ENCODE results near the gene ABHD17C. TPM values are rescaled to one million over a fixed set of nuclear protein-coding genes. Genes with fewer than 3 reads are reported as not detected.

ABHD17C gene
- total RNA-seq, 4 donors from 2014 or later: 0.29 to 13.6 (median 6.5) TPM

GRCh38 chr15:80703081-80703480, 8.0 kb downstream of the ABHD17C start:
- no peak for DNase-seq
- intact Hi-C loops (cut with DNase I; ENCODE audit: low total_unique reads): loop anchor here (10.0 kb wide), 1 partner anchor 248 kb away; no protein-coding TSS in a partner anchor
- Histone ChIP-seq H3K36me3 (no peaks in the 10 kb centered on the region), H3K4me1 (no peaks in the 10 kb centered on the region), H3K9me3 (no peaks in the 10 kb centered on the region), H3K27ac (no peak overlapping the region), H3K27me3 (no peaks in the 10 kb centered on the region), H3K4me3 (no peak overlapping the region)
- TF ChIP-seq POLR2A (IDR thresholded peaks at IDR 0.05) (no peak), CTCF (IDR thresholded peaks at IDR 0.05) (no peak)

- Histone ChIP-seq H3K27me3 (no peaks in the 10 kb centered on the region), H3K4me3 (no peak overlapping the region), H3K4me1 (no peaks in the 10 kb centered on the region), H3K9me3 (no peaks in the 10 kb centered on the region), H3K36me3 (no peaks in the 10 kb centered on the region), H3K27ac (no peak overlapping the region)
- TF ChIP-seq CTCF (IDR thresholded peaks at IDR 0.05) (no peak), POLR2A (IDR thresholded peaks at IDR 0.05) (no peak)
- DNase-seq: no peak
- intact Hi-C loops (cut with DNase I; ENCODE audit: low total_unique reads): loop anchor here (10.0 kb wide), 1 partner anchor 249 kb away; no protein-coding TSS in a partner anchor
Observed at GRCh38 chr15:80703965-80704364, 8.9 kb downstream of the ABHD17C start.

- no peak for DNase-seq
- Histone ChIP-seq H3K4me3 (no peak overlapping the region), H3K9me3 (no peaks in the 10 kb centered on the region), H3K36me3 (no peaks in the 10 kb centered on the region), H3K4me1 (no peaks in the 10 kb centered on the region), H3K27ac (no peak overlapping the region), H3K27me3 (no peaks in the 10 kb centered on the region)
- intact Hi-C loops (cut with DNase I; ENCODE audit: low total_unique reads): loop anchor here (10.0 kb wide), 1 partner anchor 251 kb away; no protein-coding TSS in a partner anchor
- TF ChIP-seq CTCF (IDR thresholded peaks at IDR 0.05) (no peak), POLR2A (IDR thresholded peaks at IDR 0.05) (no peak)
Observed at GRCh38 chr15:80706161-80706560, 11.1 kb downstream of the ABHD17C start.

- Histone ChIP-seq H3K27me3 (no peaks in the 10 kb centered on the region), H3K4me1 (no peaks in the 10 kb centered on the region), H3K36me3 (no peaks in the 10 kb centered on the region), H3K4me3 (no peak overlapping the region), H3K27ac (no peak overlapping the region), H3K9me3 (no peaks in the 10 kb centered on the region)
- intact Hi-C loops (cut with DNase I; ENCODE audit: low total_unique reads): loop anchor here (10.0 kb wide), 1 partner anchor 255 kb away; no protein-coding TSS in a partner anchor
- DNase-seq: no peak
- TF ChIP-seq CTCF (IDR thresholded peaks at IDR 0.05) (no peak), POLR2A (IDR thresholded peaks at IDR 0.05) (no peak)
Observed at GRCh38 chr15:80709542-80709941, 14.4 kb downstream of the ABHD17C start.

- H3K27ac ChIP-seq: no peak overlapping the region
- H3K9me3 ChIP-seq: no peaks in the 10 kb centered on the region
- TF ChIP-seq POLR2A (IDR thresholded peaks at IDR 0.05) (no peak), CTCF (IDR thresholded peaks at IDR 0.05) (no peak)
- no peak for DNase-seq
- H3K4me3 ChIP-seq: no peak overlapping the region
- intact Hi-C loops (cut with DNase I; ENCODE audit: low total_unique reads): no loop called here
- no peaks in the 10 kb centered on the region for H3K36me3 ChIP-seq
- H3K4me1 ChIP-seq: no peaks in the 10 kb centered on the region
- no peaks in the 10 kb centered on the region for H3K27me3 ChIP-seq
Observed at GRCh38 chr15:80710635-80711554, 15.8 kb downstream of the ABHD17C start.

Data from uterus (tissue), 4 donors.